NCI-H146 (cell line): ENCODE results near the gene TAP2.

Experiments
- DNase-seq: peaks from one replicate; lab custom pipeline; 2025; lab: John Stamatoyannopoulos, UW

Gene TAP2

GRCh38 chr6:32854376-32855178 lies 16.0 kb upstream of the TAP2 start:
- DNase-seq, result no peak

- peak; percentile 70 for DNase-seq
Measured at GRCh38 chr6:32853541-32854375, 15.2 kb upstream of the TAP2 start, which contains the start of the genes PSMB9 and TAP1. PSMB9 (plus strand) TSS chr6:32854192; CDS start chr6:32854230, 38 bp downstream. TAP1 (minus strand) TSS chr6:32853704; CDS start chr6:32853636, 68 bp downstream.

GRCh38 chr6:32852844-32853540 lies 14.5 kb upstream of the TAP2 start:
- DNase-seq, result no peak

GRCh38 chr6:32852018-32852843 lies 13.7 kb upstream of the TAP2 start:
- no peak for DNase-seq

GRCh38 chr6:32851025-32851424 lies 12.5 kb upstream of the TAP2 start:
- DNase-seq, result no peak

GRCh38 chr6:32849126-32849525 lies 10.6 kb upstream of the TAP2 start:
- no peak for DNase-seq

GRCh38 chr6:32847795-32848194 lies 9.3 kb upstream of the TAP2 start:
- DNase-seq, result no peak

GRCh38 chr6:32847004-32847403 lies 8.5 kb upstream of the TAP2 start:
- no peak for DNase-seq

GRCh38 chr6:32845384-32845884 lies 6.9 kb upstream of the TAP2 start:
- no peak for DNase-seq

- DNase-seq, result no peak
Measured at GRCh38 chr6:32844839-32845383, 6.4 kb upstream of the TAP2 start.

GRCh38 chr6:32843979-32844838 lies 5.7 kb upstream of the TAP2 start, which contains the start of gene PSMB8:
PSMB8 (minus strand) TSS chr6:32844047; CDS start chr6:32843996, 51 bp downstream.
- DNase-seq, result peak; percentile 91

- DNase-seq, result no peak
Measured at GRCh38 chr6:32843331-32843978, 4.9 kb upstream of the TAP2 start.

GRCh38 chr6:32842690-32843089 lies 4.2 kb upstream of the TAP2 start:
- DNase-seq, result no peak

- DNase-seq, result no peak
Measured at GRCh38 chr6:32842021-32842650, 3.6 kb upstream of the TAP2 start.

GRCh38 chr6:32840604-32841246 lies 2.2 kb upstream of the TAP2 start:
- DNase-seq, result no peak

- DNase-seq, result no peak
Measured at GRCh38 chr6:32839356-32839755, 817 bp upstream of the TAP2 start.

- DNase-seq, result no peak
Measured at GRCh38 chr6:32837651-32838113, 857 bp downstream of the TAP2 start.

GRCh38 chr6:32836873-32837272 lies 1.7 kb downstream of the TAP2 start:
- DNase-seq, result no peak
